IPS DF 4.7 (cell line): ENCODE data around the gene SLC9A4.

Source experiments
- DNase-seq: peaks from one replicate; pipeline ENCODE4 v3.0.0-alpha.2; 2013; ENCODE audit warnings: low spot score; ENCODE audit errors: extremely low read depth

Gene SLC9A4

DNA sequence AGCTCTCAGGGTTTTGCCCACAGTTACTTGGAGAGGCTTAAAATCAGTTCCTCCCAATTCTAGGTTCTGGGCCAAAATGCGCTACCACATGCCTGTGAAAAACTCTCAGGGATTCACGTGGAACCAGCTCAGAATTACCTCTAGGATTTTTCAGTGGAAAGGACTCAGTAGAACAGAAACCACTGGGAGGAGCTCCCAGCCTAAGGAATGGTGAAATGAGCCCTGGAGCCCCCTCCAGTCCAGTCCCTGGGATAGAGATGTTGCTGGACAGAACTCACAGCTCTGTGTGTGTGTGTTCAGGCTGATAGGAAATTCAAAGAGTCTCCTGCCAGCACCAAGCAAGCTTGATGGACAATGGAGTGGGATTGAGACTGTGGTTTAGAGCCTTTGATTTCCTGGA is 21.1 kb upstream of the SLC9A4 start:
- no peak for DNase-seq

GRCh38 chr2:102453501-102453900 is 19.5 kb upstream of the SLC9A4 start:
- DNase-seq, result no peak

GRCh38 chr2:102455061-102455670 is 17.9 kb upstream of the SLC9A4 start:
- no peak for DNase-seq

DNA sequence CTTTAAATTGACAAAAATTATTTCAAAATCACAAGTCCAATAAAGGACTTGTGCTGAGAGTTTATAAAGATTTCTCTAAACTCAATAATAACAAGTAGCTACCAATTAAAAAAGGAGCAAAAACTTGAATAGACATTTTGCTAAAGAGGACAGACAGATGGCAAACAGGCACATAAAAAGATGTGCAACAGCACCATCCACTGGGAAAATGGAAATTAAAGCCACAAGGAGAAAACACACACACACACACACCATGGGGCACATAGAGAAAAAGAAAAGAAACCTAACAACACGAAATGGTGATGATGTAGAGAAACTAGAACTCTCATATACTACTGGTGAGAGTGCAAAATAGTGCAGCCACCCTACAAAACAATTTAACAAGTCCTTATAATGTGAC is 12.6 kb upstream of the SLC9A4 start:
- no peak for DNase-seq

GRCh38 chr2:102461188-102461587 is 11.8 kb upstream of the SLC9A4 start:
- DNase-seq, result no peak

- no peak for DNase-seq
Measured at GRCh38 chr2:102463160-102463559, 9.9 kb upstream of the SLC9A4 start.

DNA sequence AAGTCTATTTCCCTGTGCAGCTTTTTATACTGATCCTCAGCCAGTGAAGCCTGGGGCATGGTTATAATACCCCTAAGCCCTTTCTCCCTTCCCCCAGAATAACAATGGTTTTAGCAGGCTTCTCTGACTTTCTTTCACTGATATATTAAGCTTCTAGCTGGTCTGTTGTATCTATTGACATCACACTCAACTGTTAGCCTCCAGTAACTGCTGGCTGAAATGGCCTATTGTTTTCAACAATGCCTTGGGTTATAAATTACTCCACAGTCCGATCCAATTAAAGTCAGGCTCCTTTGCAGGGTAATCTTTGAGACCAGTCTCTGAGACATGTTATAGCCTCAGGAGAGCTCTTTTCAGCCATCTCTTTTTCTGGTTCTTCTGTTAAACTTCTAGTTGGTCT is 2.9 kb upstream of the SLC9A4 start:
- DNase-seq, result no peak

- DNase-seq, result no peak
Measured at GRCh38 chr2:102473631-102474030, 605 bp downstream of the SLC9A4 start.

DNA sequence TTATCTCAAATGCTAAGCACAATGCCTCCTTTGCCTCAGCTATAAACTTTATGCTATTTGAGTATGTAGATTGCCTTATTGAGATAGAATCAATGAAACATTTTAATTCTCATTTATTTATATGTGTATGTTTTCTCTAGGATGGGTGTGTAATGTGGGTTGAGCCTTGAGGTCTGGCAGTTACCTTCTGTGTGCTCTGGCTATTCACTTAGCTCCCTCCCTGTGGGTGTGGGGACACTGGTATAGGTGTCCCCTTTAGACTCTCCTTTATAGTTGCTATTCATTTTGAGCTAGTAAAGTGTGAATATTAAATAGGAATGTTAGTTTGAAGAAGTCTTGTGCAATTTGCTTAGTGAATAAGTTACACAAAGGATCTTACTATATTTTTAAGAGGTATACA is 1.8 kb downstream of the SLC9A4 start:
- DNase-seq, result no peak

DNA sequence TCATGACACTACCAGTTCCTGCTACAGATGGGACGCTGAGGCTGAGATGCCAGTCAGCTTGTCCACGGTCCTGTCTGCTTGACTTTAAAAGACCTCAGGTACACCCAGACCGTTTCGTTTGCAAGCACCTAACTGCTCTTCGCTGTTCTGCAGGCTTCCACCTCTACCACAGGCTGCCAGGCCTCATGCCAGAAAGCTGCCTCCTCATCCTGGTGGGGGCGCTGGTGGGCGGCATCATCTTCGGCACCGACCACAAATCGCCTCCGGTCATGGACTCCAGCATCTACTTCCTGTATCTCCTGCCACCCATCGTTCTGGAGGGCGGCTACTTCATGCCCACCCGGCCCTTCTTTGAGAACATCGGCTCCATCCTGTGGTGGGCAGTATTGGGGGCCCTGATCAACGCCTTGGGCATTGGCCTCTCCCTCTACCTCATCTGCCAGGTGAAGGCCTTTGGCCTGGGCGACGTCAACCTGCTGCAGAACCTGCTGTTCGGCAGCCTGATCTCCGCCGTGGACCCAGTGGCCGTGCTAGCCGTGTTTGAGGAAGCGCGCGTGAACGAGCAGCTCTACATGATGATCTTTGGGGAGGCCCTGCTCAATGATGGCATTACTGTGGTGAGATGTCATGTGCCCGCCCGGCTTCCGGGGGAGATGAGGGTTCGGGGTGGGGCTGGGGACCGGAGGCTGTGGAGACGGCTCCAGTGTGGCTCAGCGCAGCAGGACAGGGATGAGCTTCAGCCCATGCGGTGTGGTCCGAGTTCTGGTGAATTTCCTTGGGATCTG is 5.9 kb downstream of the SLC9A4 start:
- no peak for DNase-seq

DNA sequence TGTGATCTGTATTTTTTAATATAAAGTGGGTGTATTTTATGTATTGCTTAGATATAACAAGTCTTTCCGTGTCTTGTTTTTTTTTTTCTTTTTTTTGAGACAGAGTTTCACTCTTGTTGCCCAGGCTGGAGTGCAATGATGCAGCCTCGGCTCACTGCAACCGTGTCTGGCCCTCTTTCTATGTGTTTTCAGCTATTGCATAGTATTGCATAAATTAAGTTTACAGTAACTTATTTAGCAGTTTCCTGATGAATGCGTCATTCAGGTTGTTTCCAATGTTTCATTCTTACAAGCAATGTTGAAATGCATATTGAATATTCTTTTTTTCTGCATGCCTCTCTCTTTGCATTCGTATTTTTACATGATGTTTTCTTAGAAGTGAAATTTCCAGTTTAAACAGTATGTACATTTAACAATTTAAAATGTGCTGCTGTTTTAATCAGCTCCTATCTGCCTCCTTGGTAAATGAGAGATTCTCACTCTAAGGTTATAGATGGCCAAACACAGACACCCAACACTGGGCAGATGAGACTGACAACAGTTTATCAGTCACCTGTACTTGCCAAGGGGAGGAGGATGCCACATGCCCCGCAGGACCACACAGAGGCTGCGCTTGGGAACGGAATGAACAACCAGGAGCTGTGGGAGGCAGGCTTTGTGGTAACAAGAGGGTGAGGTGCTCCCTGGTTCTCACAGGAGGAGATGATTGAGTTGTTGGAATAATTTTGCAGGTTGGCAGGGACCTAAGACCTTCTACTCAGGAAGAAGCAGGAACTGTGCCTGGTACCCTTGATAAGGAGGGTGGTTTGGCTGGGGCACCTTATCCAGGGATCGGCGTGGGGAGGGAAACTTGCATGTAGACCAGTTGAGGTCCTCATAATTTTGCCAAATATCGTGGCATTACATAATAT is 7.5 kb downstream of the SLC9A4 start:
- no peak for DNase-seq

DNA sequence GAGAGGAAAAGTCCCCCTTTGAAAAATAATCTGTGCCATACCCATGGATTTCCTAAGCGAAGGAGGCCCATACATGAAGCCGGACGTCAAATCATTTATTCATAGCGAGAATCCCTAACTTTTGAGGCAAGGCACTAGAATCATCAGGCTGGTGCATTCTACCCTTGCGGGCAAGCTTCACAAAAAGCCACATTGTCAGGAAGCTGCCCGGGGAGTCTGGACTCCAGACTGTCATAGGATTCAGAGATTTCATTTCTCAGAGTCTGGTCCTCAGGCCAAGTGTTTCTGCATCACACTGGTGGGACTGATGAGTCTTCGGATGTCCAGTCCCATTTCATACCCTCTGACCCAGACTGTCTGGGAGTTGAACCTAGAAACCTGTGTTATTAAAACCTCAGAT is 8.9 kb downstream of the SLC9A4 start:
- DNase-seq, result no peak

GRCh38 chr2:102483086-102483485 is 10.1 kb downstream of the SLC9A4 start:
- no peak for DNase-seq

DNA sequence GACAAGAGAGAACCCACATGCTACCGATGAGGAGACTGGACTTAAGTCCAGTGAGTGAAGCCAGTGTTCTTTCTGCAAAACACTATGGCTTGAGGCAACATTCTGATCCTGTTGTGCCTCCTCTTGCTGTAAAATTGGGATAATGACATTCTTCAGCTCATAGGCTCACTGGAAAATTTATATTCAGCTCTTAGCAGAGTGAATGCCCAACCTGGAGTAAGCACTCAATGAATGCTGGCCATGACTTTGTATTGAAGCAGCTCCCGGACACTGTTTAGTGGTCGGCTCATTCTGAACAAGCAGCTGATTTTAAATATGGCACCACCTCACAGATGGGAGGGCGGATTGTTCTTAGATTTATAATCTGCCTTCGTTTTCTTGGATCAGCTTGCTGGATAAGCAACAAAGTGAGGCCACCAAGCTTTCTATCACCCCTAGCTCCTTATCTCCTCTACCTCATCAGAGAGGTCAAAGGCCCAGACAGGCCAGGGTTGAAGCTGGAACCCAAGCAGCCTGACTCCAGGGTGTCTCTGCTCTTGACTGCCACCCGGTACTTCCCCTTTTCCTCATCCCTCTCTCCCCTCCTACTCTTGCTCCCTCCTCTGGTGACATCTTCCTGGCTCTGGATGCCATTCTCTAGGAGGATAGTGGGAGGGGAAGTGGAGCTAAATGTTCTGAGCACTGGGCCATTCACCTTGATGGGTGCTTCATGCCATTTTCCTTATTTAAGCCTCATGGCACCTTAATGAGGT is 11.5 kb downstream of the SLC9A4 start:
- DNase-seq, result no peak

DNA sequence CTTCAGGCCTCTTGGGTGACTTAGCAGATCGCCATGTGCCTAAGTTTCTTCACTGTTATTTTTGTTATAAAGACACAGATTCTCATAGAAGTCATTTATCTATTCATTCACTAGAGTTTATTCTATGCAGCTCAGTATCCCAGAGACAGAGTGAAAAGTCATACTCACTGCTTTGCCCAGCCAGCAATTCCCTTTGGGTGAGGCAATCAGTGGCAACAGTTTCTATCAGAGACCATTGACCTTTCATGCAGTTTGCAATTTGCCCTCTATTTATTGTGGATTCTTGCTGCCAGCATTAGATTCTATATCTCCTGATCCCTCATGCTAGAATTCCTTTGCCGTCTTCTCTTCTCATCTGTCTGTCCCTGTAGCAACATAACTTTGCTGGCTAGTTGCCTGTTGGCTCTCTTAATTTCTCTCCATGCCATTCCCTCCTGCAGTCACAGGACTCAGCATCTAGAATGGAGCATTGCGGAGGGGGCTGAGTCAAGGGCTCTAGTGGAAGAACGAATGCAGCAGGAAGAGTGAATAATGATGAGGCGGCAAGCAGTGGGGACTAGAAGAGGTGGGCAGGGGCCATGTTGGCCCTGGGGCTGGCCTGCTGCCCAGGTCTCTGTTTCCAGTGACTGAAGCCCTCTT is 12.2 kb downstream of the SLC9A4 start:
- DNase-seq, result no peak

GRCh38 chr2:102486941-102487702 is 14.1 kb downstream of the SLC9A4 start:
- DNase-seq, result no peak

- DNase-seq, result no peak
Measured at GRCh38 chr2:102487761-102488462, 14.9 kb downstream of the SLC9A4 start.

- no peak for DNase-seq
Measured at GRCh38 chr2:102489646-102490045, 16.6 kb downstream of the SLC9A4 start.

DNA sequence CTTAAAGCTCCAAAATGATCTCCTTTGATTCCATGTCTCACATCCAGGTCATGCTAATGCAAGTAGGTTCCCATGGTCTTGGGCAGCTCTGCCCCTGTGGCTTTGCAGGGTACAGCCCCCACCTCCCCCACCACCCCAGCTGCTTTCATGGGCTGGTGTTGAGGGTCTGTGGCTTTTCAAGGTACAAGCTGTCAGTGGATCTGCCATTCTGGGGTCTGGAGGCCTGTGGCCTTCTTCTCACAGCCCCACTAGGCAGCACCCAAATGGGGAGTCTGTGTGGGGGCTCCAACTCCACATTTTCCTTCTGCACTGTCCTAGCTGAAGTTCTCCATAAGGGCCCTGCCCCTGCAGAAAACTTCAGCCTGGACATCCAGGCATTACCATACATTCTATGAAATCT is 19.0 kb downstream of the SLC9A4 start:
- DNase-seq, result no peak

DNA sequence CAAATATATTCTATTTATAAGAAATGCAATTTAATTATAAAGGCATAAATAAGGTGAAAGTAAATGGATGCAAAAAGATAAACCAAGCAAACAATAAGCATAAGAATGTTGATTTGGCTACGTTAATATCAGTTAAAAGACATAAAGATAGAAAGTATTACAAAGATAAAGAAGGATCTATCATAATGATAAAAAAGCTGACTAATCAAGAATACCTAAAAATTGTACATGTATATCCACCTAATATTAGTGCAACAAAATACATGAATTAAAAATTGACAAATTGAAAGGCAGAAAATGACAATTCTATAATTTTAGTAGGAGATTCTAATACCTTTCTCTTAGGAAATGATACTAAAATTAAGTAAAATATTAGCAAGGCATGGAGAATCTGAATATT is 21.5 kb downstream of the SLC9A4 start:
- DNase-seq, result no peak
